MM.1S (cell line): ENCODE data around the gene CCDC30.
"Not testable (repeated sequence)": the region's sequence is repeated elsewhere in the genome, so short reads cannot be mapped to it uniquely, and the experiment has no call there.

Source experiments
- DNase-seq: peaks from one replicate; pipeline ENCODE4 v3.0.0-alpha.2; 2015
- H2AFZ ChIP-seq: fragments of 300-600 bp; sonication (generic); 2 replicates; pipeline ENCODE4 v1.6.0; 2016; ENCODE audit warnings: antibody characterized with exemption, low read length
- H3F3A ChIP-seq: fragments of 300-600 bp; sonication (generic); 2 replicates; pipeline ENCODE4 v1.6.1; 2016; ENCODE audit warnings: mild to moderate bottlenecking, antibody characterized with exemption, low read length, moderate library complexity, mixed read lengths; ENCODE audit not compliant: insufficient read depth
- H3K27ac ChIP-seq: fragments of 300-600 bp; sonication (generic); 2 replicates; pipeline ENCODE4 v1.5.1; 2016; ENCODE audit warnings: mild to moderate bottlenecking, low read length
- H3K27me3 ChIP-seq: fragments of 300-600 bp; sonication (generic); replicated peaks from 2 replicates; pipeline ENCODE4 v1.6.0; 2016; ENCODE audit warnings: low read length; ENCODE audit not compliant: insufficient read depth
- H3K36me3 ChIP-seq: fragments of 300-600 bp; sonication (generic); replicated peaks from 2 replicates; pipeline ENCODE4 v1.6.1; 2016; ENCODE audit warnings: mild to moderate bottlenecking, low read length, mixed read lengths; ENCODE audit not compliant: insufficient read depth
- H3K4me1 ChIP-seq: fragments of 300-600 bp; sonication (generic); 2 replicates; pipeline ENCODE4 v1.6.1; 2016; ENCODE audit warnings: low read length, mixed read lengths
- H3K4me2 ChIP-seq: fragments of 300-600 bp; sonication (generic); 2 replicates; pipeline ENCODE4 v1.6.0; 2016; ENCODE audit warnings: low read depth, low read length
- H3K4me3 ChIP-seq: fragments of 300-600 bp; sonication (generic); 2 replicates; pipeline ENCODE4 v1.5.1; 2016; ENCODE audit warnings: low read length, mixed read lengths
- H3K79me2 ChIP-seq: fragments of 300-600 bp; sonication (generic); 2 replicates; pipeline ENCODE4 v1.6.1; 2016; ENCODE audit warnings: mixed run types, low read length, mixed read lengths
- H3K9ac ChIP-seq: fragments of 300-600 bp; sonication (generic); 2 replicates; pipeline ENCODE4 v1.6.1; 2016; ENCODE audit warnings: low read length, mixed read lengths
- H3K9me2 ChIP-seq: fragments of 300-600 bp; sonication (generic); replicated peaks from 2 replicates; pipeline ENCODE4 v1.6.1; 2016; ENCODE audit warnings: mild to moderate bottlenecking, low read length, mixed read lengths; ENCODE audit not compliant: insufficient read depth
- H3K9me3 ChIP-seq: fragments of 300-600 bp; sonication (generic); replicated peaks from 2 replicates; pipeline ENCODE4 v1.6.1; 2016; ENCODE audit warnings: mild to moderate bottlenecking, low read length, mixed read lengths; ENCODE audit not compliant: insufficient read depth
- H4K20me1 ChIP-seq: fragments of 300-600 bp; sonication (generic); 2 replicates; pipeline ENCODE4 v1.6.1; 2016; ENCODE audit warnings: mild to moderate bottlenecking, low read length, moderate library complexity, mixed read lengths; ENCODE audit not compliant: insufficient read depth
- CTCF ChIP-seq: fragments of 300-600 bp; sonication (generic); IDR thresholded peaks from 2 replicates; pipeline ENCODE4 v1.5.1; 2016; ENCODE audit warnings: antibody characterized with exemption, low read length, mixed read lengths
- EZH2 ChIP-seq: fragments of 300-600 bp; sonication (generic); optimal IDR thresholded peaks from 2 replicates; pipeline ENCODE3; 2017; ENCODE audit warnings: low read depth, mild to moderate bottlenecking, antibody characterized with exemption, low read length, mixed read lengths
- EZH2phosphoT487 ChIP-seq: fragments of 300-600 bp; sonication (generic); IDR thresholded peaks from 2 replicates; pipeline ENCODE4 v1.6.1; 2018; ENCODE audit warnings: antibody characterized with exemption, low read length

Gene CCDC30

DNA sequence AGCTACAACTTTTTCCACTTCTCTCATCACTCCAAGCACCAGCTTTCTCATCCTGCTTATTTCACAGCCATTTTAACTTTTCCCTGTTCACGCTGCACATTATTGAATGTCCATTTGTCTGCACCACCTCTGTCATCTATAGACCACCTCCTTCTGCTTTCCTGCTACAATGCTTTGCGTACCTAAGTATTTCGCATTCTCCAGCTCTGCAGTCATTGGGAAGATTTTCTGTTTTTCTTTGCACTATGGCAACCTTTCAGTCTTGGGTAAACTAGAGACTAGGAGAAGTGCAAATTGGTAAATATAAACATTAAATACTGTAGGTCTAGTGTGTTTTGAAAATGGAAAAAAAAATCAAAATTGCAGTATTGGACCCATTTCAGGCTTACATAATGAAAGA lies 835 bp downstream of the CCDC30 start:
- no peaks in the 10 kb centered on the region for H4K20me1 ChIP-seq
- no peak for DNase-seq
- no peak overlapping the region for H3K27ac ChIP-seq
- 0 out of 2 replicates have a peak, but pooled peaks cover 18% of the 10 kb centered on the region for H3F3A ChIP-seq
- no peaks in the 10 kb centered on the region for H3K79me2 ChIP-seq
- H3K4me2 ChIP-seq, result peak overlapping the region; percentile 86
- no peaks in the 10 kb centered on the region for H3K4me1 ChIP-seq
- no peaks in the 10 kb centered on the region for H3K9me2 ChIP-seq
- no peak for TF ChIP-seq CTCF
- no peaks in the 10 kb centered on the region for H3K36me3 ChIP-seq
- H3K9ac ChIP-seq, result no peak overlapping the region
- peak overlapping the region; percentile 71; the same call in 1 of the 2 replicates for H2AFZ ChIP-seq
- H3K4me3 ChIP-seq, result peak overlapping the region; percentile 71; the same call in 1 of the 2 replicates
- H3K27me3 ChIP-seq, result no peaks in the 10 kb centered on the region
- H3K9me3 ChIP-seq, result no peaks in the 10 kb centered on the region

DNA sequence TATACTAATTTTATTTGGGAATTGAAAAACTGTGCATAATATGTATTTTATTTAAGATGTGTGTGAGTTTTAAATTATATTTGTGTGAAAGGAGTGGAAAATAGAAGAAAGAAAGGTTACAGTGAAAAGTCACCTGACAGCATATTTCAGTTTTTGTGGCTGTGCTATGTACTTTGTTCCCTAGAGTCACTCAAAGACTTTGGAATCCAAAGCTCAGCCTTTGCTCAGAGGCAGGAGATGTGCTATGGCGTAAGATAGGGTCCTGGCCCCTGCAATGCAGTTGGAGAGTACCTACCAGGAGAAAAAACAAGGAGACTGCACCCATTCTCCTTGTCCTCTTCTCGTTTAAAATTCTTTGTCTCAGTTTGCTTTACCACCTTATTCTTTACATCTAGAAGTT lies 2.9 kb downstream of the CCDC30 start:
- Histone ChIP-seq H3K9me2 (no peaks in the 10 kb centered on the region), H3F3A (0 out of 2 replicates have a peak, but pooled peaks cover 15% of the 10 kb centered on the region), H3K79me2 (no peaks in the 10 kb centered on the region), H2AFZ (no peak overlapping the region), H3K4me2 (no peak overlapping the region), H3K9ac (no peak overlapping the region), H4K20me1 (no peaks in the 10 kb centered on the region), H3K27ac (no peak overlapping the region), H3K9me3 (no peaks in the 10 kb centered on the region), H3K4me1 (no peaks in the 10 kb centered on the region), H3K4me3 (no peak overlapping the region), H3K27me3 (no peaks in the 10 kb centered on the region), H3K36me3 (no peaks in the 10 kb centered on the region)
- no peak for DNase-seq
- TF ChIP-seq EZH2 (no peak), CTCF (no peak)

DNA sequence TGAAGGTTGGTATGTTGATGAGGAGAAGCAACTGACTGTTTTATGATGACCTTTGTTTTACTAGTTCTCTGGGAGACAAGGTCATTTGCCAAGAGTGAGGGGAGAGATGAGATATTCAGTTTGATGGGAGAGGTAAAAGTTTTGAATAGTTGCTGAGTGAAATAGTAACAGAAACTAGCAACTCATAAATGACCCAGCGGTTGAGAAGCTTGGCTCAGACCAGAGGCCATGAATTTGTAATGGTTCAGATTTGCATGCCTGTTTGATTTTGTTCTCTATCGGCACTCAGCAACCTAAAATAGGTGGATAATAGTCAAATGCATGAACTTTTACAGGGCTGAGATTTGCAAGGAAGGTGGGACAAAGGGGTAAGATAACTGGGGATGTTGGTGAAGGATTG lies 6.6 kb downstream of the CCDC30 start:
- Histone ChIP-seq H3K27me3 (no peaks in the 10 kb centered on the region), H3K27ac (no peak overlapping the region), H3K9ac (no peak overlapping the region), H4K20me1 (no peaks in the 10 kb centered on the region), H2AFZ (no peak overlapping the region), H3K79me2 (no peaks in the 10 kb centered on the region), H3F3A (no peaks in the 10 kb centered on the region), H3K36me3 (no peaks in the 10 kb centered on the region), H3K9me3 (no peaks in the 10 kb centered on the region), H3K4me2 (no peak overlapping the region), H3K4me1 (no peaks in the 10 kb centered on the region), H3K4me3 (no peak overlapping the region), H3K9me2 (no peaks in the 10 kb centered on the region)
- TF ChIP-seq EZH2phosphoT487 (no peak), EZH2 (no peak), CTCF (no peak)
- no peak for DNase-seq

GRCh38 chr1:42476605-42477004 lies 13.5 kb downstream of the CCDC30 start:
- Histone ChIP-seq H3K9ac (no peak overlapping the region), H3F3A (no peaks in the 10 kb centered on the region), H3K4me2 (no peak overlapping the region), H2AFZ (no peak overlapping the region), H3K9me3 (no peaks in the 10 kb centered on the region), H3K4me1 (no peaks in the 10 kb centered on the region), H3K27me3 (no peaks in the 10 kb centered on the region), H3K36me3 (no peaks in the 10 kb centered on the region), H4K20me1 (no peaks in the 10 kb centered on the region), H3K27ac (no peak overlapping the region), H3K9me2 (no peaks in the 10 kb centered on the region), H3K4me3 (no peak overlapping the region), H3K79me2 (no peaks in the 10 kb centered on the region)
- no peak for TF ChIP-seq CTCF
- no peak for TF ChIP-seq EZH2phosphoT487
- no peak for TF ChIP-seq EZH2
- DNase-seq, result no peak

GRCh38 chr1:42477354-42477753 lies 14.3 kb downstream of the CCDC30 start:
- not testable (repeated sequence) for H3K36me3 ChIP-seq, DNase-seq, H2AFZ ChIP-seq, H3K79me2 ChIP-seq, H3K9me2 ChIP-seq, H3K27ac ChIP-seq, H3K4me3 ChIP-seq, H3K27me3 ChIP-seq, H3K4me1 ChIP-seq, H3K4me2 ChIP-seq, H3F3A ChIP-seq, H3K9ac ChIP-seq, H3K9me3 ChIP-seq, H4K20me1 ChIP-seq
